GM12891 (cell line): ENCODE results near the gene TMEM132D.

Experiments used
- PAX5 ChIP-seq: IDR thresholded peaks from 2 replicates; pipeline ENCODE4 v1.6.1; 2011; ENCODE audit warnings: low read length, moderate library complexity, mild to moderate bottlenecking; ENCODE audit not compliant: insufficient read depth, severe bottlenecking
- POLR2A ChIP-seq: IDR thresholded peaks from 2 replicates; pipeline ENCODE4 v1.6.1; 2011; ENCODE audit warnings: low read depth, low read length, control low read depth
- POLR2AphosphoS5 ChIP-seq: IDR thresholded peaks from 2 replicates; pipeline ENCODE4 v1.6.1; 2011; ENCODE audit warnings: low read depth, low read length, control low read depth
- POU2F2 ChIP-seq: IDR thresholded peaks from 2 replicates; pipeline ENCODE4 v1.6.1; 2011; ENCODE audit warnings: low read depth, mild to moderate bottlenecking, control low read depth, low read length, moderate library complexity
- TAF1 ChIP-seq: IDR thresholded peaks from 2 replicates; pipeline ENCODE4 v1.6.1; 2011; ENCODE audit warnings: low read depth, low read length, control low read depth

GRCh38 chr12:129145381-129145780 lies 758.4 kb downstream of the TMEM132D start:
- no peak for TF ChIP-seq POLR2AphosphoS5
- TF ChIP-seq POLR2A = no peak
- no peak for TF ChIP-seq TAF1
- no peak for TF ChIP-seq PAX5
- TF ChIP-seq POU2F2 = no peak
